CD4-positive, CD25-positive, alpha-beta regulatory T cell (primary cell): ENCODE results near the gene SDK1. TPM values are rescaled to one million over a fixed set of nuclear protein-coding genes. Genes with fewer than 3 reads are reported as not detected.
"Not testable (repeated sequence)": the region's sequence is repeated elsewhere in the genome, so short reads cannot be mapped to it uniquely, and the experiment has no call there.

ENCODE experiments used
- ATAC-seq, 2 donors: fragments of 150-1000 bp; cut with Tn5 transposase; one replicate each; pipeline ENCODE4 v1.10.0; 2021; ENCODE audit warnings: low read depth in 2 of 2, moderate number of reproducible peaks in 2 of 2, moderate library complexity in 1 of 2
- DNase-seq, 3 donors: peaks; one replicate each; pipeline versions ENCODE4 v3.0.0 to v3.0.0-alpha.2; 2012 to 2022; ENCODE audit warnings: mixed read lengths in 1 of 3
- H3K27ac ChIP-seq: one replicate; pipeline ENCODE4 v1.7.0; 2013; ENCODE audit warnings: mild to moderate bottlenecking, low read length; ENCODE audit not compliant: insufficient read depth, poor library complexity, severe bottlenecking
- H3K27me3 ChIP-seq: one replicate; pipeline ENCODE4 v1.7.0; 2013; ENCODE audit warnings: low read length; ENCODE audit not compliant: control insufficient read depth, insufficient read depth
- H3K36me3 ChIP-seq: one replicate; pipeline ENCODE4 v1.7.0; 2013; ENCODE audit warnings: mild to moderate bottlenecking, low read length, moderate library complexity; ENCODE audit not compliant: control insufficient read depth, insufficient read depth
- H3K4me1 ChIP-seq: 2 replicates; pipeline ENCODE4 v1.7.0; 2013; ENCODE audit warnings: mild to moderate bottlenecking, low read length; ENCODE audit not compliant: insufficient read depth, control insufficient read depth, poor library complexity, severe bottlenecking
- H3K4me3 ChIP-seq: one replicate; pipeline ENCODE4 v1.7.0; 2013; ENCODE audit warnings: low read depth, mild to moderate bottlenecking, low read length, moderate library complexity
- H3K9me3 ChIP-seq, 2 experiments: 1 replicate in 1 of 2; 2 replicates in 1 of 2; pipeline ENCODE4 v1.7.0; 2013; ENCODE audit warnings: low read length in 2 of 2, mild to moderate bottlenecking in 1 of 2, moderate library complexity in 1 of 2; ENCODE audit not compliant: control insufficient read depth in 2 of 2
- H3K27ac Mint-ChIP-seq, 3 donors: one replicate each; pipeline ENCODE4 v1.8.0; 2020 to 2022; ENCODE audit warnings: mild to moderate bottlenecking in 3 of 3, mixed read lengths in 3 of 3, moderate library complexity in 2 of 3
- H3K27me3 Mint-ChIP-seq: one replicate; pipeline ENCODE4 v1.8.0; 2022; ENCODE audit warnings: mild to moderate bottlenecking, mixed read lengths
- H3K36me3 Mint-ChIP-seq: one replicate; pipeline ENCODE4 v1.8.0; 2020; ENCODE audit warnings: mixed read lengths
- H3K4me1 Mint-ChIP-seq, 4 donors: one replicate each; pipeline ENCODE4 v1.8.0; 2020 to 2022; ENCODE audit warnings: mixed read lengths in 4 of 4, mild to moderate bottlenecking in 1 of 4
- H3K4me3 Mint-ChIP-seq, 4 donors: one replicate each; pipeline ENCODE4 v1.8.0; 2020 to 2022; ENCODE audit warnings: mild to moderate bottlenecking in 4 of 4, mixed read lengths in 4 of 4, moderate library complexity in 3 of 4
- H3K9me3 Mint-ChIP-seq, 7 donors: one replicate each; pipeline ENCODE4 v1.8.0; 2020 to 2022; ENCODE audit warnings: mixed read lengths in 7 of 7, mild to moderate bottlenecking in 3 of 7, moderate library complexity in 2 of 7
- polyA plus RNA-seq, 4 donors: library from polyadenylated mRNA; unstranded; fragments of 300-500 nt; fragmentation: Illumina TruSeq; gene quantifications; one replicate each; pipeline ENCODE4 v1.2.3, GENCODE V29; 2021
- total RNA-seq: library from RNA; stranded (reverse); gene quantifications from one replicate; pipeline ENCODE4 v1.2.3, GENCODE V29; 2022

The SDK1 gene
- total and polyA plus RNA-seq, 5 donors from 2014 or later, result 0.47 TPM; not detected in 4

- ATAC-seq (no peak), DNase-seq (no peak)
- no peaks in the 10 kb centered on the region for H3K27me3 ChIP-seq
- Mint-ChIP-seq H3K4me1 (no peaks in the 10 kb centered on the region), H3K36me3 (no peaks in the 10 kb centered on the region), H3K4me3 (no peak overlapping the region), H3K27me3 (peaks cover 4% of the 10 kb centered on the region), H3K9me3 (peaks cover 3 to 23% (median 6%) of the 10 kb centered on the region in 7 donors), H3K27ac (no peak overlapping the region)
- no peak overlapping the region for H3K27ac ChIP-seq
- H3K36me3 ChIP-seq, result no peaks in the 10 kb centered on the region
- H3K4me3 ChIP-seq, result no peak overlapping the region
- no peaks in the 10 kb centered on the region for H3K4me1 ChIP-seq
- peaks cover 0 to 8% of the 10 kb centered on the region in 2 experiments for H3K9me3 ChIP-seq
Observed at GRCh38 chr7:4247106-4247876, 946.2 kb downstream of the SDK1 start.

GRCh38 chr7:4248295-4248694 lies 947.2 kb downstream of the SDK1 start:
- DNase-seq (no peak), ATAC-seq (no peak)
- Histone ChIP-seq H3K4me1 (no peaks in the 10 kb centered on the region), H3K9me3 (peaks cover 0 to 8% of the 10 kb centered on the region in 2 experiments), H3K27me3 (no peaks in the 10 kb centered on the region), H3K27ac (no peak overlapping the region), H3K36me3 (no peaks in the 10 kb centered on the region), H3K4me3 (no peak overlapping the region)
- Mint-ChIP-seq H3K27ac (no peak overlapping the region), H3K9me3 (peaks cover 3 to 31% (median 6%) of the 10 kb centered on the region in 7 donors), H3K36me3 (no peaks in the 10 kb centered on the region), H3K27me3 (peaks cover 4% of the 10 kb centered on the region), H3K4me3 (no peak overlapping the region), H3K4me1 (no peaks in the 10 kb centered on the region)

GRCh38 chr7:4249241-4249640 lies 948.2 kb downstream of the SDK1 start:
- no peak overlapping the region for H3K4me3 Mint-ChIP-seq
- Histone ChIP-seq H3K27ac (no peak overlapping the region), H3K27me3 (no peaks in the 10 kb centered on the region), H3K9me3 (peaks cover 4 to 8% of the 10 kb centered on the region in 2 experiments), H3K4me1 (no peaks in the 10 kb centered on the region), H3K4me3 (no peak overlapping the region), H3K36me3 (no peaks in the 10 kb centered on the region)
- DNase-seq (no peak), ATAC-seq (no peak)
- peaks cover 3 to 40% (median 14%) of the 10 kb centered on the region in 7 donors for H3K9me3 Mint-ChIP-seq
- no peaks in the 10 kb centered on the region for H3K36me3 Mint-ChIP-seq
- no peak overlapping the region for H3K27ac Mint-ChIP-seq
- no peaks in the 10 kb centered on the region for H3K4me1 Mint-ChIP-seq
- peaks cover 4% of the 10 kb centered on the region for H3K27me3 Mint-ChIP-seq

- Histone ChIP-seq H3K27me3 (no peaks in the 10 kb centered on the region), H3K36me3 (no peaks in the 10 kb centered on the region), H3K4me1 (no peaks in the 10 kb centered on the region), H3K27ac (no peak overlapping the region), H3K9me3 (peaks cover 4 to 8% of the 10 kb centered on the region in 2 experiments), H3K4me3 (no peak overlapping the region)
- Mint-ChIP-seq H3K36me3 (no peaks in the 10 kb centered on the region), H3K4me3 (no peak overlapping the region), H3K27me3 (peaks cover 4% of the 10 kb centered on the region), H3K27ac (no peak overlapping the region), H3K9me3 (peaks cover 2 to 39% (median 8%) of the 10 kb centered on the region in 7 donors), H3K4me1 (no peaks in the 10 kb centered on the region)
- ATAC-seq (no peak), DNase-seq (no peak)
Observed at GRCh38 chr7:4255336-4255735, 954.3 kb downstream of the SDK1 start.

GRCh38 chr7:4256286-4256685 lies 955.2 kb downstream of the SDK1 start:
- Mint-ChIP-seq H3K27ac (no peak overlapping the region), H3K9me3 (peaks cover 0 to 33% (median 8%) of the 10 kb centered on the region in 7 donors), H3K4me1 (no peaks in the 10 kb centered on the region), H3K27me3 (no peaks in the 10 kb centered on the region), H3K36me3 (no peaks in the 10 kb centered on the region), H3K4me3 (no peak overlapping the region)
- no peaks in the 10 kb centered on the region for H3K36me3 ChIP-seq
- H3K4me3 ChIP-seq, result no peak overlapping the region
- no peaks in the 10 kb centered on the region for H3K27me3 ChIP-seq
- DNase-seq (no peak), ATAC-seq (no peak)
- H3K27ac ChIP-seq, result no peak overlapping the region
- H3K4me1 ChIP-seq, result no peaks in the 10 kb centered on the region
- peaks cover 4 to 5% of the 10 kb centered on the region in 2 experiments for H3K9me3 ChIP-seq

GRCh38 chr7:4257146-4258111 lies 956.4 kb downstream of the SDK1 start:
- no peaks in the 10 kb centered on the region for H3K4me1 ChIP-seq
- ATAC-seq, result no peak
- Mint-ChIP-seq H3K9me3 (peaks cover 0 to 25% (median 8%) of the 10 kb centered on the region in 7 donors), H3K36me3 (no peaks in the 10 kb centered on the region), H3K27ac (no peak overlapping the region), H3K4me3 (no peak overlapping the region), H3K4me1 (no peaks in the 10 kb centered on the region), H3K27me3 (no peaks in the 10 kb centered on the region)
- no peak for DNase-seq
- H3K9me3 ChIP-seq, result peaks cover 0 to 4% of the 10 kb centered on the region in 2 experiments
- no peak overlapping the region for H3K4me3 ChIP-seq
- H3K27ac ChIP-seq, result no peak overlapping the region
- H3K27me3 ChIP-seq, result no peaks in the 10 kb centered on the region
- no peaks in the 10 kb centered on the region for H3K36me3 ChIP-seq

GRCh38 chr7:4260116-4260515 lies 959.1 kb downstream of the SDK1 start:
- H3K4me1 Mint-ChIP-seq, H3K9me3 ChIP-seq, H3K9me3 Mint-ChIP-seq, H3K4me1 ChIP-seq, H3K27me3 ChIP-seq, H3K27ac Mint-ChIP-seq, H3K27me3 Mint-ChIP-seq, H3K36me3 Mint-ChIP-seq, H3K4me3 Mint-ChIP-seq, ATAC-seq, H3K36me3 ChIP-seq, H3K4me3 ChIP-seq, H3K27ac ChIP-seq, DNase-seq: not testable (repeated sequence)
